Fibroblast of the aortic adventitia (primary cell): ENCODE results near the gene POLR2J2. TPM values are rescaled to one million over a fixed set of nuclear protein-coding genes. Genes with fewer than 3 reads are reported as not detected.
"Not testable (repeated sequence)": the region's sequence is repeated elsewhere in the genome, so short reads cannot be mapped to it uniquely, and the experiment has no call there.

Experiments used
- DNase-seq: peaks from one replicate; pipeline ENCODE4 v3.0.0-alpha.2; 2010; ENCODE audit warnings: low read depth
- H3K4me3 ChIP-seq: 2 replicates; pipeline ENCODE4 v1.5.1; 2011; ENCODE audit warnings: low read depth, mild to moderate bottlenecking, control low read depth, low read length, moderate library complexity
- total RNA-seq: library from RNA; depleted of rRNA; stranded (reverse); fragments of >200 nt; gene quantifications from 2 replicates; pipeline ENCODE4 v1.2.3, GENCODE V29; 2012; ENCODE audit warnings: low replicate concordance

Gene POLR2J2
- total RNA-seq, 1 donor = 3.3 TPM

DNA sequence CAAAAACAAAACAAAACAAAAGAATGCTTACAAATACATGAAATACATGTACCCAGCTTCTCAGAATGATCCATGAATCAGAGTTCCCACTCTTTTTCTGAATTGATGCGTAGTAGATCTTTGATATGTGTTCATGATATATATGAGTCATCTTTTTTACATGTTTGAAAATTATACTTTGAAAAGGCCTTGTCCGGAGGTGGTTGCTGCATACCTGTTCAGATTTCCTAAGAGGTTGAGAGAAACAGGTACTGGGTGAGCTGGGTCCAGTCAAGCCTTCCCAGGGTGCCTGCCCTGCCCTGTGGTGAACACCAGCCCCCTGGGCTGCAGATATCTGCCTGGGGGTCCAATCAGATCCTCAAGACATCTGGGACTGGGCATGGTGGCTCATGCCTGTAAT lies 4.1 kb upstream of the POLR2J2 start:
- DNase-seq, H3K4me3 ChIP-seq: not testable (repeated sequence)

DNA sequence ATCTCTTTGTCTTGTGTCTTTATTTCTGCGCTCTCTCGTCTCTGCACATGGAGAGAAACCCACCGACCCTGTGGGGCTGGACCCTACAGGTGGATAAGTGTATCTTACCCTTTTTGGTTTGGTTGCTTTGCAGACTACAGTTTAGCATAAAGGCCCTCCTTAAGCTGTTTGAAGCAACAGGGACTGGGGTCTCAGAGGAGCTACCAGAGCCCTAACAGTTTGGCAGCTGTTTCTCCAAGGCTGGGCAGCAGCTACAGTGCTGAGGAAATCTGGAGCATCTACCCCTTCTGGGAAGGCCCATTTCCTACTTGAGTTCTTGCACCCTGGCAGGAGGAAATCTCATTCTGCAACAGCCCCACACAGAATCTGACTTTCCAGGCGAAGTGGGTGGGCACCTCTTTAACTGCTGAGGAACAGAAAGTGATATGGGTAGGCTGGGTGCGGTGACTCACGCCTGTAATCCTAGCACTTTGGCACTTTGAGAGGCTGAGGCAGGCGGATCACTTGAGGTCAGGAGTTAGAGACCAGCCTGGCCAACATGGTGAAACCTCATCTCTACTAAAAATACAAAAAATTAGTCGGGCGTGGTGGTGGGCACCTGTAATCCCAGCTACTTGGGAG lies 2.1 kb upstream of the POLR2J2 start:
- not testable (repeated sequence) for H3K4me3 ChIP-seq, DNase-seq

DNA sequence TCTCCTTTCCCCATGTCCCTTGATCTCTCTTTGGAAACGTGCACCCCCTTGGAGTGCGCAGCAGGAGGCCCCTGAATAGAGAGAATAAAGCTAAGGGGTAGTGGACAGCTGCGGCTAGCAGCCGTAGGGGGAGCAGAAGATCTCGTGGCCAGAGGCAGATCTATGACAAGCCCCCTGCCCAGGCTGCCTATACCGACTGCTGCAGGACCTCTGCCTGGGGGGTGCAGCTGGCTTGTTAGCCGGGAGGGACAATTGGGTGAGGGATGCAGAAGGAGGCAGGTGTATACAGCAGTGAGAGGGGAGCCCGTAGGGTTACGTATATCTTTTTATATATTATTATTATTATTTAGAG lies 469 bp upstream of the POLR2J2 start:
- not testable (repeated sequence) for DNase-seq, H3K4me3 ChIP-seq

DNA sequence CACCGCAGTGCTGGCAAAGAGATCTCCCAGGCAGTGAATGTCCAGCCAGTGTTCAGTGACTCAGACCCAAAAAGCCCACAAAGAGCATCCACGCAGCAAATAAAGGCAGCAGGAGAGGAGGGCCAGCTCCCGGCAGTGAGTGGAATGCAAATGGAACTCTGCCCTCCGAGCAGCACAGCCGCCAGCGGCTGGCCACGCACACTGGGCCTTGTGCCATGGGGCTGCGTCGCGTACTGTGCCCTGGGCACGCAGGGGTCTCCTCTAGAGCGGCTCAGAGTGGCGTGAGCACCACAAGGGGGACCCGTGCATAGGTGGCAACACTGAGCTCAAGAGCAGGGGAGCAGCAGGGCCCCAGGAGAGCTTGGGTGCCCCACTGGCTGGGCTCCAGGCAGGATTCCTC lies 3.9 kb downstream of the POLR2J2 start:
- H3K4me3 ChIP-seq, DNase-seq: not testable (repeated sequence)

DNA sequence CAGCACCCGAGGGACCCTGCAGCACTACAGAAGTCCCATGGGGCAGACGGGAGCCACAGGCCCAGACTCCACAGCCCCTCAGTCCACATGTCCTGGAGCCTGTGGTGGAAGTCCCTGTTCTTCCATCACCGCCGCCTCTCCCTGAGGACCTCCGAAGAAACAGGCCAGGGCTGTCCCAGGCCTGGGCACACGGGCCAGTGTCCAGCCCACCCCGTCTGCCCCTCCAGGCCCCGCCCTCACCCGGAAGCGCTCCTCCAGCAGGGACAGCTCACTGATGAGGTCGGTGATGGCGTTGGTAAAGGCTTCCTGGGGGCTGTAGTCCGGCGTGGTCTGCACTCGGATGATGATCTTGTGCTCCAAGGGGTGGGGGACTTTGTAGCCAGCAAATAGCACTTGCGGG lies 4.6 kb downstream of the POLR2J2 start:
- DNase-seq, H3K4me3 ChIP-seq: not testable (repeated sequence)

DNA sequence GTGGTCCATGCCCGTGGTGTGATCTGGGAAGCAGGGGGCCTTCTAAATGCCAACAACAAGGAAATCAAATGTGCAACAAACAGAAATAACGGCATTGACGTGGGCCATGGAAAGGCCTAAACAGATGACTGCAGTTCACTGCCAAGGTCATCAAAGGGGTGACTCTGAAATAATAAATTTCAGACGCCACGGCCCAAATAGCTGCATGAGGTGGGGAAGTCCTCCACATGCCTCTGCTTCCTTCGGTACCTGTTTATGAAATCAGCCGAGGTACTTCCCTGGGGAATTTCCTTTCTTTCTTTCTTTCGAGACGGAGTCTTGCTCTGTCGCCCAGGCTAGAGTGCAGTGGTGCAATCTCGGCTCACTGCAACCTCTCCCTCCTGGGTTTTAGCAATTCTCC lies 6.7 kb downstream of the POLR2J2 start:
- not testable (repeated sequence) for H3K4me3 ChIP-seq, DNase-seq

DNA sequence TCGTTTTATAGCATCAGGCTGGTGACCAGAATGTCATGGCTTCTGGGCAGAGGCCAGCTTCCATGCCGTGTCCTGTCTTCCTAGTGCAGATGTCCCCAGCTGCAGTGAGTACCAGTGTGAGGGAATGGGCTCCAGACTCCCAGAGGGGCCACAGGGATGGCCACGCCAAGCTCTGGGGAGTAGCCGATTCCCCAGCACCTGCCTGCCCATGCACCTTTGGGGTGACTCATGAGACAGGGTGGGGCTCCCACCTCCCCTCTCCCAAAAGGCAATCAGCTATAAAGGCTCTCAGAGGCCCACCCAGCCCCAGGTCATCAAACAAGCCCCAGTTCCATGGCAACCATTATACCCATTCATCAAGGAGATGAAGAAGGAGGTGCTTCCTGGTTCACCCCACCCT lies 21.5 kb downstream of the POLR2J2 start, which contains the start of gene SPDYE2B:
SPDYE2B (plus strand) TSS at position 396 of the 400 bp plus-strand sequence. CDS start 2,030 bp downstream, outside the sequence.
- not testable (repeated sequence) for DNase-seq, H3K4me3 ChIP-seq

DNA sequence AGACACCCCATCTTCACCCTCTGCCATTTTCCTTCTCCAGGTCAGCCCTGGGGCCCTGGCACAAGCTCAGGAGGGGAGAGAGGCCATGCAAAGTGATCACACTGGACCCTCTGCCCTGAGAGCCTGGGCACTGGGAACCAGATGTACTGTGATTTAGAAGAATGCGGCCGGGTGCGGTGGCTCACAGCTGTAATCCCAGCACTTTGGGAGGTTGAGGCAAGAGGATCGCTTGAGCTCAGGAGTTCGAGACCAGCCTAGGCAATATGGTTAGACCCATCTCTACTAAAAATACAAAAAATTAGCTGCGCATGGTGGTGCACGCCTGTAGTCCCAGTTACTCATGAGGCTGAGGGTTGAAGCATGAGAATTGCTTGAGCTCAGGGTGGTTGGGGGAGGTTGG lies 23.6 kb downstream of the POLR2J2 start:
- DNase-seq, H3K4me3 ChIP-seq: not testable (repeated sequence)

DNA sequence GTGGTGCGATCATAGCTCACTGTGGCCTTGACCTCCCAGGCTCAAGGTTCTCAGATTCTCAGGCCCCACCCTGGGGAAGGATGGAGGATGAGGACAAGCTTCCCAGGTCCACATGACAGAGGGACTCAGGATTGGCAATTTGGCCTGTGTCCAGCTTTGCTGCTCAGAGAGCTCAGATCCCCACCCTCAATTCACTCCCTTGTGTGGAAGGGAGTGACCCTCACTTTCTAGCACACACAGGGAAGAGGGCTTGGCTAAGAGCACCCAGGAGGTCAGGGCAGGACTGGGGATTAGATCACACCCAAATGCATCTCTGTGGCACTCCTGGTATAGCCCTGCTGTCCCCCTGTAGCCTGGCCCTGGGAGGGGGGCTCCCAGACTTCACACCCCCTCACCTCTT lies 28.1 kb downstream of the POLR2J2 start:
- not testable (repeated sequence) for H3K4me3 ChIP-seq, DNase-seq

DNA sequence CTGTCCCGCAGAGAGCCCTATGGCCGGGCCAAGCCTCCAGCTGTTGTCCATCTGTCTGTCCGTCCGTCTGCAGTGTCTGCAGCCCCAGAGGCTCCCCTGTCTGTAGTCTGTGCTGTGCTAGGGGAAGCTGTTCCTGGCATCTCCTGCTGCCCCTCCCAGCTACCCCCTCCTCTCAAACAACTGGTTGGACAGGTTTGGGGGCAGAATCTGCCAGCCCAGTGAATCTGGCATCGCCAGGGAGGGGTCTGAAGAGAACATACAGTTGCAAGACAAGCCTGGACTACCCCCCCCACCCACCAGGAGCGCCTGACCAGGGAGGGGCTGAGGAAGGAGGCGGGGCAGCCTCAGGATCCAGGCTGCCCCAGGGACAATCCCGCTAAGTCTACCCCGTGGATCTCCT lies 28.8 kb downstream of the POLR2J2 start, which contains the start of gene UPK3BL1:
UPK3BL1 (minus strand) TSS at position 101 of the 400 bp plus-strand sequence; CDS start at position 51, 50 bp downstream.
- H3K4me3 ChIP-seq, DNase-seq: not testable (repeated sequence)

DNA sequence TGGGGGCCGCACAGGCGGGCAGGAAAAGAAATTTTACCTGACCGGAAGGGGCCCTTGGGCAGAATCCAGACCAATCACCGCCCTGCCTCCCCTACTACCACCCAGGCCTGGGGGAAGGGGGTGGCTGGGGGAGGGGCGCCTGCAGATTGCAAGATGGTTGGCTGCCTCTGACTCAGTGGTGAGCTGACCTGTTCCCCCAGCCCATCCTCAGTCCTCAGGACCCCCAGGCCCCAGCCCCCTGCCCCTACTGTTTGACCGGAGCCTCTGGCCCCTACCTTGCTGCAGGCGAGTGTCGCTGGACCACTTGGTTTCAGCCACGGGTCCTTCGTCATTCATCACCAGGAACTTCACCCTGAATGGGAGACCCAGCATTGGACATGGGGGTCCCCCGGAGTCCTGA lies 32.6 kb downstream of the POLR2J2 start:
- not testable (repeated sequence) for H3K4me3 ChIP-seq, DNase-seq

DNA sequence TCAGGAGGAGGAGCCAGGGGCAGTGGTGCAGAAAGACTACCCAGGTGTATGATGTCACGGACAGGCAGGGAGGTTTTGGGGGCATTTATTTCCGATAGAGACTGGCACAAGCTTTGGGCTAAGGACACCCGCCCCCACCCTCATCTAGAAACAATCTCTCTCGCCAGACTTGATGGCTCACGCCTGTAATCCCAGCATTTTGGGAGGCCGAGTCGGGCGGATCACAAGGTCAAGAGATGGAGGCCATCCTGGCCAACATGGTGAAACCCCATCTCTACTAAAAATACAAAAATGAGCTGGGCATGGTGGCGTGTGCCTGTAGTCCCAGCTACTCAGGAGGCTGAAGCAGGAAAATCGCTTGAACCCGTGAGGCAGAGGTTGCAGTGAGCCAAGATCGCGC lies 34.5 kb downstream of the POLR2J2 start:
- not testable (repeated sequence) for H3K4me3 ChIP-seq, DNase-seq

DNA sequence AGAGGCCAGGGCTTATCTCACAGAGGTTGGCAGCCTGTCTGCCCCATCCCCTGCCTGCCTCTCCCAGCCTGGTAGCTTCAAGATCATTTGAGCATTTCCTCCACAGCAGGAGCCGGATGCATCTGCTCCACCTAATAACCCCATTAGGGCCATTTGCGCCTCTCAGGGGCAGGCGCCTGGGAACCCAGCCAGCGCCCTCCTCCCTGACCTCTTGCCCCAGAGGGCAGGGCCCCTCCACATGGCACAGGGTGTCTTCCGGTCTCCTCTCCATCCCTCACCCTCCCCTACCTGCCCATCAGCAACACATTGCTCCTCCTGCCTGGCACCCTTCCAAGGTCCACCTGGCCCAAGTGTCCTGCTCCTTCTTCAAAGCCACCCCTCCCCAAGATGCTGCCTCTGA lies 36.1 kb downstream of the POLR2J2 start:
- not testable (repeated sequence) for DNase-seq, H3K4me3 ChIP-seq

DNA sequence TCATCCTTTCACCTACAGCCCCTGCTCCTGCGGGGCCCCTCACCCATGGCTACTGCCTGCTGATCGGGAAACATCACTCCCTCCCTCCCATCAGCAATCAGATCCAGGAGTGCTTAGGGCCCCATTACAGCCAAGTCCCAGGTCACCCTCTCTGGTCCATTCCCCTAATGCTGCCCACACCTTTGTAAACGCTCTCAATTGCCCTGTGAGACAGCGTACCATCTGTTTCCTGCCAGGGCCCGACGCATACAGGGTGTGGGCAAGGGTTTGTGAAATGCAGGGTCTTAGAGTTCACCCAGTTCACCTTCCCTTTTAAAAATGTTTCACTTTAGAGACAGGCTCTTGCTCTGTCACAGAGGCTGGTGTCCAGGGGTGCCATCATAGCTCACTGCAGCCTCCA lies 37.2 kb downstream of the POLR2J2 start:
- DNase-seq, H3K4me3 ChIP-seq: not testable (repeated sequence)

DNA sequence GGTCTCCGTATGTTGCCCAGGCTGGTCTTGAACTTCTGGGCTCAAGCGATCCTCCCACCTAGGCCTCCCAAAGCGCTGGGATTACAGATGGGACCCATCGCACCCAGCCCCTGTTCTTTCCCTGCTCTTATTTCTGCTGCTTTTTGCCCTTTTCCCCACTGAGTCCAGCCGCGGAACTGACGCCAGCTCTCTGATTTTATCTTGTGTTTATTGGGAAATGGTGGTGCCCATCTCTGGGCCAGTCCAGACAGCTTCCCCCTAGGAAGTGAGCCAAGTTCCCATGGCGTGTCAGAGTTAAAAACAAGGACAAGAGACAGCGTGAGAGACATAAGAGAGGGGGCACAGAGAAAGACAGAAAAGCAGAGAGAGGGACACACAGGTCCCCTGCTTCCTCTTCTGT lies 40.8 kb downstream of the POLR2J2 start:
- not testable (repeated sequence) for DNase-seq, H3K4me3 ChIP-seq

DNA sequence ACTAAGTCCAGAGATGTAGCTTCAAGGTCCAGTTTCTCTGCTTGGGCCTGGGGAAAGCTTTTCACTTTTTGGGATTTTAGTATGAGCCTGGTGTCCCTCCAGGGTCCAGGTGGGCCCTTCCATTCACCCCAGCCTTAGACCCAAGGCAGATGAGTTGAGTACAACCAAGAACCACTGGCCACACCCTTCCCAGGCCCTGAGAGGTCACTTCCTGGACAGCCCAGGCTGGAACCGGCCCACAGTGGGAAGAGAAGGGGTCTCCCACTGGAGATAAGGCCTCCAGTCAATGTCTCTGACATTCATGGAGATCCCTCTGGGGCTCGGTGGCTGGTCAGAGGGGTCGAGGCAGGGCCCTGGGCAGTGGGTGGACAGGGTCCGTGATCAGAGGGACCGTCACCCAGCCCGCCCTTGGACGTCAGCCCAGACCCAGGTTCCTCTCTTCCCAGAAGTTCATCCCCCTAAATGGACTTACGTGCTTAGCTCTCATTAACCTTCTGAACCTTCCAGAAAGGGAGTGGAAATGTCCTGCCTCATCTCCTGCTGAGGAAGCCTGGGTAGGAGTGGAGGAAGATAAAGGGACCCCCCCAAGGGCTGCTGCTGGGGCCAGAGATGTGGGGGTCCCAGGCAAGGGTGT lies 44.1 kb downstream of the POLR2J2 start:
- not testable (repeated sequence) for DNase-seq, H3K4me3 ChIP-seq

DNA sequence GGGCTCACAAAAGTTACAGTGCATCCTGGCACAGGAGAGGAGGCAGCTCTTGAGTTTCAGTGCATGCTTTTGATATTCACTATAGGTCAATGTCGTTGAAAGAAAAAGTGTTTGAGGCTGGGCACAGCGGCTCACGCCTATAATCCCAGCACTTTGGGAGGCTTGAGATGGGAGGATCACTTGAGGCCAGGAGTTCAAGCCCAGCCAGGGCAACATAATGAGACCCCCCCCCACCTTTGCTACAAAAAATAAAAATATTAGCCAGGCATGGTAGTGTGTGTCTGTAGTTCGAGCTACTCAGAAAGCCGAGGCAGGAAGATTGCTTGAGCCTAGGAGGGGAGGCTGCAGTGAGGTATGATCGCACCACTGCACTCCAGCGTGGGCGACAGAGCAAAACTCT lies 53.3 kb downstream of the POLR2J2 start:
- H3K4me3 ChIP-seq, DNase-seq: not testable (repeated sequence)

DNA sequence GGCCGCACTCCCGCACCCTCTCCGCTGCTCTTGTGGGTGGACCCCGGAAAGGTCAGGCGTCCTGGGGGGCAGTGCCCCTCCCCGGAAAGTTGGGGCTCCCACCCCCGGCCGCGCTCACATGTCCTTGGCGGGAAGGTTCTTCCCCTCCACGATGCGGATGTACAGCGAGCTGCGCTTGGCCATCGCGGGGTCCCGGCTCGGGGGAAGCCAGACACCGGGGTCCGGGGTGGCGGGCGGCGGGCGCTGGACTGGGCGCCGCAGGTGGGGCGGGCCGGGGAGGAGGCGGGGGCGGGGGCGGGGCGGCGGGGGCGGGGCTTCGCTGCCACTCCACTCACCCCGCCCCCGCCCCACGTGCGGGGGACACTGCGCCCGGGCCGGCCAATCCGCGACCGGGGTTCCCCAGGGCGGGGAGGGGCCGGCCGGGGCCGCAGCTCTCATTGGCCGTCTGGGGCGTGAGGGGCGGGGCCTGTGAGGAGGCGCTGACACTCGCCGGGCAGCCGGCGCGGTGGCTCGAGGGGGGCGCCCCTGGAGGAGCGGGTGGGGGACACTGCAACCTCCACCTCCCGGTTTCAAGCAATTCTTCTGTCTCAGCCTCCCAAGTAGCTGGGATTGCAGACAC lies 54.8 kb downstream of the POLR2J2 start, which contains the start of gene RASA4:
RASA4 (minus strand) TSS at position 250 of the 619 bp plus-strand sequence; CDS start at position 183, 67 bp downstream.
- H3K4me3 ChIP-seq = peak within 1 kb of the TSS; percentile 61
- not testable (repeated sequence) for DNase-seq
